Loucy (cell line): ENCODE data around the gene MAPRE2.

Experiments
- H2AFZ ChIP-seq: fragments of 200-600 bp; sonication (generic); 2 replicates; pipeline ENCODE4 v1.6.0; 2016; ENCODE audit warnings: antibody characterized with exemption, mild to moderate bottlenecking, low read length, moderate library complexity
- H3F3A ChIP-seq: fragments of 200-600 bp; 2 replicates; pipeline ENCODE4 v1.6.0; 2016; ENCODE audit warnings: antibody characterized with exemption, low read depth, mild to moderate bottlenecking
- H3K27me3 ChIP-seq: fragments of 200-600 bp; sonication (generic); 2 replicates; pipeline ENCODE4 v1.6.1; 2014; ENCODE audit warnings: low read length, mild to moderate bottlenecking; ENCODE audit not compliant: insufficient read depth, poor library complexity, severe bottlenecking
- H3K36me3 ChIP-seq: fragments of 200-600 bp; sonication (generic); 2 replicates; pipeline ENCODE4 v1.6.1; 2016; ENCODE audit warnings: low read length; ENCODE audit not compliant: insufficient read depth
- H3K4me1 ChIP-seq: fragments of 200-600 bp; sonication (generic); 2 replicates; pipeline ENCODE4 v1.5.1; 2014; ENCODE audit warnings: low read length, mild to moderate bottlenecking; ENCODE audit not compliant: insufficient read depth, poor library complexity, severe bottlenecking
- H3K4me2 ChIP-seq: fragments of 200-600 bp; sonication (generic); 2 replicates; pipeline ENCODE4 v1.6.0; 2014; ENCODE audit warnings: antibody characterized with exemption, low read length, low read depth, mild to moderate bottlenecking; ENCODE audit not compliant: poor library complexity, severe bottlenecking
- H3K4me3 ChIP-seq: fragments of 200-600 bp; sonication (generic); 2 replicates; pipeline ENCODE4 v1.5.1; 2014; ENCODE audit warnings: low read length, mild to moderate bottlenecking, mixed read lengths; ENCODE audit not compliant: poor library complexity, severe bottlenecking
- H3K79me2 ChIP-seq: fragments of 200-600 bp; sonication (generic); 2 replicates; pipeline ENCODE4 v1.6.1; 2014; ENCODE audit warnings: low read length; ENCODE audit not compliant: insufficient read depth
- H3K9ac ChIP-seq: fragments of 200-600 bp; sonication (generic); 2 replicates; pipeline ENCODE4 v1.6.0; 2014; ENCODE audit warnings: mild to moderate bottlenecking, low read depth, low read length, moderate library complexity; ENCODE audit not compliant: poor library complexity, severe bottlenecking
- H3K9me2 ChIP-seq: fragments of 200-600 bp; sonication (generic); replicated peaks from 2 replicates; pipeline ENCODE4 v1.6.1; 2016; ENCODE audit warnings: low read depth, low read length, mixed read lengths
- H3K9me3 ChIP-seq: fragments of 200-600 bp; sonication (generic); 2 replicates; pipeline ENCODE4 v1.6.1; 2014; ENCODE audit warnings: mild to moderate bottlenecking, antibody characterized with exemption, low read length, low read depth; ENCODE audit not compliant: insufficient read depth
- H4K20me1 ChIP-seq: fragments of 200-600 bp; sonication (generic); 2 replicates; pipeline ENCODE4 v1.6.0; 2014; ENCODE audit warnings: antibody characterized with exemption, low read length, mild to moderate bottlenecking; ENCODE audit not compliant: insufficient read depth, poor library complexity, severe bottlenecking
- EZH2phosphoT487 ChIP-seq: fragments of 200-600 bp; IDR thresholded peaks from 2 replicates; pipeline ENCODE4 v1.6.1; 2018; ENCODE audit warnings: antibody characterized with exemption, mild to moderate bottlenecking, moderate library complexity, borderline replicate concordance
- TF ChIP-seq, protein P1 (sequence below): fragments of 200-600 bp; sonication (generic); conservative IDR thresholded peaks from 2 replicates; pipeline ENCODE4 v1.5.1; 2014; ENCODE audit warnings: mild to moderate bottlenecking, antibody characterized with exemption, low read length

MAPRE2 gene

GRCh38 chr18:35010156-35010555 lies 31.1 kb upstream of the MAPRE2 start:
- Histone ChIP-seq H4K20me1 (no peaks in the 10 kb centered on the region), H3K9ac (no peak overlapping the region), H3K4me1 (no peaks in the 10 kb centered on the region), H3K4me3 (no peak overlapping the region), H3K79me2 (no peaks in the 10 kb centered on the region), H2AFZ (no peak overlapping the region), H3K27me3 (no peaks in the 10 kb centered on the region), H3K9me2 (no peaks in the 10 kb centered on the region), H3K9me3 (no peaks in the 10 kb centered on the region), H3F3A (no peaks in the 10 kb centered on the region), H3K36me3 (no peaks in the 10 kb centered on the region), H3K4me2 (no peak overlapping the region)
- TF ChIP-seq, protein P1, sequence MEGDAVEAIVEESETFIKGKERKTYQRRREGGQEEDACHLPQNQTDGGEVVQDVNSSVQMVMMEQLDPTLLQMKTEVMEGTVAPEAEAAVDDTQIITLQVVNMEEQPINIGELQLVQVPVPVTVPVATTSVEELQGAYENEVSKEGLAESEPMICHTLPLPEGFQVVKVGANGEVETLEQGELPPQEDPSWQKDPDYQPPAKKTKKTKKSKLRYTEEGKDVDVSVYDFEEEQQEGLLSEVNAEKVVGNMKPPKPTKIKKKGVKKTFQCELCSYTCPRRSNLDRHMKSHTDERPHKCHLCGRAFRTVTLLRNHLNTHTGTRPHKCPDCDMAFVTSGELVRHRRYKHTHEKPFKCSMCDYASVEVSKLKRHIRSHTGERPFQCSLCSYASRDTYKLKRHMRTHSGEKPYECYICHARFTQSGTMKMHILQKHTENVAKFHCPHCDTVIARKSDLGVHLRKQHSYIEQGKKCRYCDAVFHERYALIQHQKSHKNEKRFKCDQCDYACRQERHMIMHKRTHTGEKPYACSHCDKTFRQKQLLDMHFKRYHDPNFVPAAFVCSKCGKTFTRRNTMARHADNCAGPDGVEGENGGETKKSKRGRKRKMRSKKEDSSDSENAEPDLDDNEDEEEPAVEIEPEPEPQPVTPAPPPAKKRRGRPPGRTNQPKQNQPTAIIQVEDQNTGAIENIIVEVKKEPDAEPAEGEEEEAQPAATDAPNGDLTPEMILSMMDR = no peak
- TF ChIP-seq EZH2phosphoT487 = no peak

DNA sequence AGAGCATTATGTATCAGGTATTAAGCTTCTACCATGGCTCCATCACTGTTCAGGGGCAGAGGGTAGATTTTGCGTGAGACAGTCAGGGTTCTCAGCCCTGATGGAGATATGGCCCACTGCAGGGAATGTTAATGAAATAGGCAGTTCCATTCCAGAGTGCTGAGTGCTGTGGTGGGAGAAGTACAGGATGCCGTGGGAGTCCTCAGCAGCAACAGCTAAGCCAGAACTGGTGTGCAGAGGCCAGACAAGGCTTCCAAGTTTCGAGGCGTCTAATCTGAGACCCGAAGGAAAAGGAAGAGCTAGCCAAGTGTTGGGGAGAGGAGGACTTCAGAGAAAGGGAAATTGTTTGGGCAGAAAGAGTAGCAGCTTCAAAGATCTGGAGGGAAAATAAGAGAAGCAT lies 30.2 kb upstream of the MAPRE2 start:
- H3K4me2 ChIP-seq = no peak overlapping the region
- no peak overlapping the region for H3K9ac ChIP-seq
- no peak for TF ChIP-seq EZH2phosphoT487
- TF ChIP-seq, protein P1 = no peak
- no peaks in the 10 kb centered on the region for H3F3A ChIP-seq
- no peaks in the 10 kb centered on the region for H3K36me3 ChIP-seq
- H3K4me1 ChIP-seq = no peaks in the 10 kb centered on the region
- no peaks in the 10 kb centered on the region for H3K27me3 ChIP-seq
- H3K9me2 ChIP-seq = no peaks in the 10 kb centered on the region
- no peaks in the 10 kb centered on the region for H3K9me3 ChIP-seq
- no peaks in the 10 kb centered on the region for H3K79me2 ChIP-seq
- H3K4me3 ChIP-seq = no peak overlapping the region
- no peaks in the 10 kb centered on the region for H4K20me1 ChIP-seq
- H2AFZ ChIP-seq = no peak overlapping the region

DNA sequence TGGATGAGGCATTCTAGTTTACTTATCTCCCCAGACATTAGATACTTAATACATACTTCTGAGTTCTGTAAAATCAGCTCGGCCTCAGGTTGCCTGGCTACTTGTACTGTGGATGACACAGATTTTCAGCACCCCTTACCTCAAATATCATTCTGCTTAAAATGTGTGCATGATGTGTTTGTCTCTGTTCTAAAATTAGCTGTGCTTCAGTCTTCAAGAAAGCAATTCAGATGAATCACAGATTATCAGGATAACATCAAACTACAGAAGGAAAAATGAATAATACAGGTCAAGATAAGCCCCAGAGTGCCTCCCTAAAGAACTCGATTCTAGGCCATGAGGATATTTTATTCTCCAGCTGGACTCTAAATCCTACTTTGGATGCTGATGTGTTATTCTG lies 21.3 kb upstream of the MAPRE2 start:
- no peak overlapping the region for H3K9ac ChIP-seq
- no peaks in the 10 kb centered on the region for H3K9me2 ChIP-seq
- H3K9me3 ChIP-seq = no peaks in the 10 kb centered on the region
- H3K79me2 ChIP-seq = no peaks in the 10 kb centered on the region
- H3F3A ChIP-seq = no peaks in the 10 kb centered on the region
- no peaks in the 10 kb centered on the region for H3K4me1 ChIP-seq
- no peaks in the 10 kb centered on the region for H4K20me1 ChIP-seq
- H3K27me3 ChIP-seq = no peaks in the 10 kb centered on the region
- no peak overlapping the region for H3K4me2 ChIP-seq
- no peak overlapping the region for H2AFZ ChIP-seq
- H3K4me3 ChIP-seq = no peak overlapping the region
- H3K36me3 ChIP-seq = no peaks in the 10 kb centered on the region
- TF ChIP-seq, protein P1 = no peak
- TF ChIP-seq EZH2phosphoT487 = no peak
